B cell (primary cell): ENCODE data around the gene WDR86. TPM values are rescaled to one million over a fixed set of nuclear protein-coding genes. Genes with fewer than 3 reads are reported as not detected.

Source experiments
- ATAC-seq: fragments of 200-7000 bp; cut with Tn5 transposase; one replicate; pipeline ENCODE4 v1.10.0; 2021; ENCODE audit warnings: low read depth, mild to moderate bottlenecking, moderate number of reproducible peaks, moderate library complexity
- CTCF ChIA-PET: fragments of 350-600 bp; sonication (Branson Sonifier 250); formaldehyde crosslinking; loops from one replicate; lab custom pipeline; 2021; ENCODE audit warnings: antibody characterized with exemption, inconsistent platforms; lab: Charles Lee
- POLR2A ChIA-PET: fragments of 350-600 bp; sonication (Branson Sonifier 250); formaldehyde crosslinking; loops from one replicate; lab custom pipeline; 2021; ENCODE audit warnings: antibody characterized with exemption; lab: Charles Lee
- DNase-seq: peaks from one replicate; pipeline ENCODE4 v3.0.0; 2013
- H2AFZ ChIP-seq: 2 replicates; pipeline ENCODE4 v1.6.1; 2012; ENCODE audit warnings: mild to moderate bottlenecking, low read depth, low read length; ENCODE audit not compliant: insufficient read depth, poor library complexity, severe bottlenecking
- H3K27ac ChIP-seq, 2 donors: 1 replicate in 1 of 2; 2 replicates in 1 of 2; pipeline ENCODE4 v1.5.1; 2012 to 2013; ENCODE audit warnings: low read length in 2 of 2, mild to moderate bottlenecking in 2 of 2, moderate library complexity in 1 of 2
- H3K27me3 ChIP-seq, 4 experiments: fragments of 200-600 bp in 1 of 4; sonication (generic) in 1 of 4; replicated peaks in 1 of 4; 1 replicate in 2 of 4; 2 replicates in 2 of 4; pipeline versions ENCODE4 v1.6.1 to v1.7.0; 2013 to 2016; ENCODE audit warnings: low read length in 3 of 4, mild to moderate bottlenecking in 2 of 4, mixed read lengths in 1 of 4, moderate library complexity in 1 of 4; ENCODE audit not compliant: insufficient read depth in 4 of 4, control insufficient read depth in 3 of 4; ENCODE audit errors: control extremely low read depth in 1 of 4
- H3K36me3 ChIP-seq, 2 experiments: replicated peaks in 1 of 2; 1 replicate in 1 of 2; 2 replicates in 1 of 2; pipeline versions ENCODE4 v1.6.1 to v1.7.1; 2013; ENCODE audit warnings: low read length in 1 of 2; ENCODE audit not compliant: insufficient read depth in 2 of 2, control insufficient read depth in 1 of 2; ENCODE audit errors: control extremely low read depth in 1 of 2, extremely low read depth in 1 of 2
- H3K4me1 ChIP-seq, 2 donors: fragments of 200-600 bp in 1 of 2; sonication (generic) in 1 of 2; 1 replicate in 1 of 2; 2 replicates in 1 of 2; pipeline versions ENCODE4 v1.5.1 to v1.6.1; 2013 to 2017; ENCODE audit warnings: low read length in 2 of 2; ENCODE audit not compliant: control insufficient read depth in 2 of 2, insufficient read depth in 2 of 2
- H3K4me2 ChIP-seq: replicated peaks from 2 replicates; pipeline ENCODE3; 2012; ENCODE audit warnings: mild to moderate bottlenecking, low read depth, low read length; ENCODE audit not compliant: poor library complexity, severe bottlenecking
- H3K4me3 ChIP-seq, 5 experiments: fragments of 200-600 bp in 1 of 5; sonication (generic) in 1 of 5; 1 replicate in 3 of 5; 2 replicates in 2 of 5; pipeline versions ENCODE4 v1.5.1 to v1.7.0; 2011 to 2016; ENCODE audit warnings: low read length in 4 of 5, mild to moderate bottlenecking in 4 of 5, low read depth in 2 of 5, control low read depth in 1 of 5, moderate library complexity in 1 of 5; ENCODE audit not compliant: insufficient read depth in 1 of 5; ENCODE audit errors: control extremely low read depth in 1 of 5, extremely low read depth in 1 of 5
- H3K79me2 ChIP-seq: fragments of 200-600 bp; sonication (generic); one replicate; pipeline ENCODE4 v1.6.0; 2016; ENCODE audit warnings: low read length; ENCODE audit not compliant: control insufficient read depth, insufficient read depth
- H3K9ac ChIP-seq: fragments of 200-600 bp; sonication (generic); 2 replicates; pipeline ENCODE4 v1.6.1; 2017; ENCODE audit warnings: mild to moderate bottlenecking, low read length, moderate library complexity
- H3K9me3 ChIP-seq, 3 donors: one replicate each; pipeline versions ENCODE4 v1.6.1 to v1.7.1; 2013; ENCODE audit warnings: low read length in 2 of 3; ENCODE audit not compliant: control insufficient read depth in 2 of 3, insufficient read depth in 1 of 3; ENCODE audit errors: control extremely low read depth in 1 of 3
- H4K20me1 ChIP-seq: 2 replicates; pipeline ENCODE4 v1.6.0; 2012; ENCODE audit warnings: mild to moderate bottlenecking, low read length; ENCODE audit not compliant: insufficient read depth, control insufficient read depth, poor library complexity, severe bottlenecking
- H3K27ac Mint-ChIP-seq: one replicate; pipeline ENCODE4 v1.8.0; 2021; ENCODE audit warnings: mixed read lengths
- H3K27me3 Mint-ChIP-seq: one replicate; pipeline ENCODE4 v1.8.0; 2021; ENCODE audit warnings: mixed read lengths
- H3K4me1 Mint-ChIP-seq: one replicate; pipeline ENCODE4 v1.8.0; 2021; ENCODE audit warnings: mixed read lengths
- H3K4me3 Mint-ChIP-seq: one replicate; pipeline ENCODE4 v1.8.0; 2021; ENCODE audit warnings: mixed read lengths
- H3K9me3 Mint-ChIP-seq: one replicate; pipeline ENCODE4 v1.8.0; 2022; ENCODE audit warnings: mixed read lengths; ENCODE audit not compliant: insufficient read depth
- EZH2 ChIP-seq: IDR thresholded peaks from 2 replicates; pipeline ENCODE4 v1.6.1; 2012; ENCODE audit warnings: borderline replicate concordance, low read depth, mild to moderate bottlenecking, moderate library complexity, low read length; ENCODE audit not compliant: insufficient read depth, poor library complexity, severe bottlenecking
- WGBS: methylation state at CpG from one replicate; pipeline ENCODE4 v1.1.5; 2013; ENCODE audit warnings: missing lambda C conversion rate; ENCODE audit not compliant: insufficient coverage; 5-methylcytosine and 5-hydroxymethylcytosine counted together
- intact Hi-C: fragments of 100-400 bp; cut with micrococcal nuclease; formaldehyde crosslinking; loops from one replicate; pipeline ENCODE4 v1.10.0; 2022
- polyA plus RNA-seq: library from polyadenylated mRNA; depleted of rRNA; stranded (reverse); fragments of >200 nt; gene quantifications from 2 replicates; pipeline ENCODE4 v1.2.3, GENCODE V29; 2012
- total RNA-seq, 2 donors: library from RNA; stranded (reverse); fragments of 120-200 nt in 1 of 2; gene quantifications; 1 replicate in 1 of 2; 2 replicates in 1 of 2; pipeline versions ENCODE4 v1.2.3 to v1.2.4, GENCODE V29; 2013 to 2022
- TF ChIP-seq, protein P1 (sequence below): fragments of 200-600 bp; IDR thresholded peaks from one replicate; pipeline ENCODE4 v1.8.0; 2022; ENCODE audit warnings: antibody characterized with exemption, mild to moderate bottlenecking

The WDR86 gene
- total and polyA plus RNA-seq, 2 donors (not counting 1 experiment from before 2014, with no cell fraction given): 1.4 to 1.5 TPM

- Mint-ChIP-seq H3K27ac (peak overlapping the region; percentile 67), H3K4me3 (peak overlapping the region; percentile 88), H3K9me3 (no peaks in the 10 kb centered on the region), H3K27me3 (peaks cover 42% of the 10 kb centered on the region), H3K4me1 (peaks cover 28% of the 10 kb centered on the region)
- H2AFZ ChIP-seq: peak overlapping the region; percentile 38
- no peaks in the 10 kb centered on the region for H3K36me3 ChIP-seq
- peaks cover 34% of the 10 kb centered on the region in 2 donors for H3K4me1 ChIP-seq
- CTCF ChIA-PET: interaction anchor here (3.5 kb wide), 1 partner anchor 41 kb away, joined by 16 read pairs; no protein-coding TSS in a partner anchor
- peaks cover 0 to 20% (median 0%) of the 10 kb centered on the region in 3 donors for H3K9me3 ChIP-seq
- H3K9ac ChIP-seq: peak overlapping the region; percentile 35
- peaks cover 0 to 60% (median 26%) of the 10 kb centered on the region in 4 experiments for H3K27me3 ChIP-seq
- POLR2A ChIA-PET: no interaction called here
- no peak overlapping the region for H3K27ac ChIP-seq
- no peaks in the 10 kb centered on the region for H4K20me1 ChIP-seq
- intact Hi-C loops: loop anchor here (1.0 kb wide), 2 partner anchors 9 to 41 kb away; no protein-coding TSS in a partner anchor
- TF ChIP-seq, protein P1, sequence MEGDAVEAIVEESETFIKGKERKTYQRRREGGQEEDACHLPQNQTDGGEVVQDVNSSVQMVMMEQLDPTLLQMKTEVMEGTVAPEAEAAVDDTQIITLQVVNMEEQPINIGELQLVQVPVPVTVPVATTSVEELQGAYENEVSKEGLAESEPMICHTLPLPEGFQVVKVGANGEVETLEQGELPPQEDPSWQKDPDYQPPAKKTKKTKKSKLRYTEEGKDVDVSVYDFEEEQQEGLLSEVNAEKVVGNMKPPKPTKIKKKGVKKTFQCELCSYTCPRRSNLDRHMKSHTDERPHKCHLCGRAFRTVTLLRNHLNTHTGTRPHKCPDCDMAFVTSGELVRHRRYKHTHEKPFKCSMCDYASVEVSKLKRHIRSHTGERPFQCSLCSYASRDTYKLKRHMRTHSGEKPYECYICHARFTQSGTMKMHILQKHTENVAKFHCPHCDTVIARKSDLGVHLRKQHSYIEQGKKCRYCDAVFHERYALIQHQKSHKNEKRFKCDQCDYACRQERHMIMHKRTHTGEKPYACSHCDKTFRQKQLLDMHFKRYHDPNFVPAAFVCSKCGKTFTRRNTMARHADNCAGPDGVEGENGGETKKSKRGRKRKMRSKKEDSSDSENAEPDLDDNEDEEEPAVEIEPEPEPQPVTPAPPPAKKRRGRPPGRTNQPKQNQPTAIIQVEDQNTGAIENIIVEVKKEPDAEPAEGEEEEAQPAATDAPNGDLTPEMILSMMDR: peak; percentile 24
- TF ChIP-seq EZH2: no peak
- peak overlapping the region in 4 of 5 experiments; percentile 15 to 29 (median 26) for H3K4me3 ChIP-seq
- peak overlapping the region; percentile 73 for H3K4me2 ChIP-seq
- peak; percentile 79 for ATAC-seq
- WGBS: 4% methylated on average over 54 of the region's 61 CpGs
- DNase-seq: peak; percentile 87
- H3K79me2 ChIP-seq: no peaks in the 10 kb centered on the region
Measured at GRCh38 chr7:151408839-151409666, 785 bp downstream of the WDR86 start.

- peaks cover 0 to 20% (median 0%) of the 10 kb centered on the region in 3 donors for H3K9me3 ChIP-seq
- CTCF ChIA-PET: no interaction called here
- no peak overlapping the region for H2AFZ ChIP-seq
- H3K4me2 ChIP-seq: peak overlapping the region; percentile 73
- Mint-ChIP-seq H3K27me3 (peaks cover 40% of the 10 kb centered on the region), H3K27ac (peak overlapping the region; percentile 32), H3K4me3 (peak overlapping the region; percentile 88), H3K4me1 (peaks cover 30% of the 10 kb centered on the region), H3K9me3 (no peaks in the 10 kb centered on the region)
- H3K4me3 ChIP-seq: no peak overlapping the region
- no peak for ATAC-seq
- no peak for DNase-seq
- H3K27me3 ChIP-seq: peaks cover 0 to 60% (median 26%) of the 10 kb centered on the region in 4 experiments
- H3K36me3 ChIP-seq: no peaks in the 10 kb centered on the region
- H3K4me1 ChIP-seq: peaks cover 34% of the 10 kb centered on the region in 2 donors
- POLR2A ChIA-PET: no interaction called here
- intact Hi-C loops: loop anchor here (1.0 kb wide), 1 partner anchor 40 kb away; no protein-coding TSS in a partner anchor
- no peak overlapping the region for H3K9ac ChIP-seq
- no peaks in the 10 kb centered on the region for H4K20me1 ChIP-seq
- 85% methylated on average over 7 of the region's 7 CpGs for WGBS
- no peak overlapping the region for H3K27ac ChIP-seq
- H3K79me2 ChIP-seq: no peaks in the 10 kb centered on the region
- TF ChIP-seq EZH2: no peak
- TF ChIP-seq, protein P1: no peak
Measured at GRCh38 chr7:151408498-151408838, 1.4 kb downstream of the WDR86 start.
